NCI-H510A (cell line): ENCODE measurements around the gene HRH4.

ENCODE experiments used
- DNase-seq: peaks from one replicate; lab custom pipeline; 2025; lab: John Stamatoyannopoulos, UW

Gene HRH4

DNA sequence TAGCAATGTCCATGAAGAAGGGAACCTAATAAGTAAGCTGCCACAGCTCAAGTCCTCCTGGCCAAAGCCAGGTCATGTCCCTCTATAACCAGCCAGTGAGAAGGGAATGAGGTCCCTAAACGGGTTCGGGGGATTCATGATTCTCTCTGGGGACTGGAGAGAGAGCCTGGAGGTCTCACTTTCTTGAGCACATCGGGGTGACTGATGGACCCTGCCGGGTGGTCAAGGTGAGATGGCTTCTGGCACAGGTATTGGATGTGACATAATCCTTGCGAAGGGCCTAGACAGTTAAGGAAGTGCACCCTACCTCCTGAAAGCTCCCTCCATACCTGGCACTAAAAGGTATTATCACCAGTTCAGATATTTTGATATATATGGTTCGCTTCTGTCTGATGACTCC lies 45.7 kb downstream of the HRH4 start:
- no peak for DNase-seq

GRCh38 chr18:24509435-24509834 lies 49.0 kb downstream of the HRH4 start:
- DNase-seq: no peak

DNA sequence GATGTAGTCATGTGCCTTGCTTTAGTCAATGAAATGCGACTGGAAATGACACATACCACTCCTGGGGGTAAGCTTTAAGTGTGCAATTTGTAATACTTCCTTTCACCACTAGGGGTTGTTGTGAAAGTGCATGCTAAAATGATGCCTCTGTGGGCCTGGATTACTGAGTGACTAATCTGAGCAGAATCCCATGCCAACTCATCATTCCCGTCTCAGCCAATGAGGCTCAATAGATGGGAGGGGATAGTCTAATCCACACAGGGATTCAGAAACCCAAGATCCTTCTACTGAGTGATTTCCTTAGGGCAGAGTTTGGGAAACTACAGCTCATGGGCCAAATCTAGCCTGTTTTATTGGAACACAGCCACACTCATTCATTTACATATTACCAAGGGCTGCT lies 54.0 kb downstream of the HRH4 start:
- DNase-seq: no peak

- no peak for DNase-seq
Measured at GRCh38 chr18:24515721-24516120, 55.3 kb downstream of the HRH4 start.

DNA sequence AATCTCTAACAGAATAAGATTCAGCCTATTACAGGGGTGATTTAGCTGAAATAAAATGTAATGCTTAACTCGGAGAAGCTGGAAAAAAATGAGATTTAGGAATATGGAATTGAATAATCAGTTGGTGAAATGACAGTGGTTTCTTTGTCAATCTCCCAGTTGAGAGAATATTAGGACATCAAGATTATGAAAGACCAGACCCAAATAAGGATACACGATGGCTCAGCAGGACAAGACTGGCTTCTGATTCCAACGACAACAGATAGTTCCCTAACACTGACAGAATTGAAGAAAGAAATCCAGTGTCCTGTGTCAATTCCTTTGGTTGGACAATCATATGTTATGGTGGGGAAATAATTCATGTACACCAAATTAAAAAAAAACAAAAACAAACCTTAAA lies 55.8 kb downstream of the HRH4 start:
- no peak for DNase-seq

DNA sequence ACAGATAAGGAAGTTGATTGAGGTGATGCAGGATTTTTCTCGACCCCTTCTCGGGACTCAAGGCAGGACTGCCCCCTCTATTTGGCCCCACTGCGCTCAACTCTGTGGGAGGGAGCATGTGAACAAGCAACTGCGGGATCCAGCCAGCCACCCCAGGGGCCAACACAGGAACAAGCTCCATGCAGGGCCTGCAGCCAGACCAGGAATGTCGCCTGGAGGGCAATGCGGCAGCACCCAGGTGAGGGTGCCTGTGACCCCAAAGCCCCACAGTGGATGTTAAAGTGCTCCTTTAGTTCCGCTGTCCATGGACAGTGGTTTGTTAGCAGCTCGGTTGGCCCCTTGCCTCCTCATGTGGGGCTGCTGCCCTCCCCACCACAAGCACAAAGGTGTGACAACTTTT lies 57.1 kb downstream of the HRH4 start:
- no peak for DNase-seq

DNA sequence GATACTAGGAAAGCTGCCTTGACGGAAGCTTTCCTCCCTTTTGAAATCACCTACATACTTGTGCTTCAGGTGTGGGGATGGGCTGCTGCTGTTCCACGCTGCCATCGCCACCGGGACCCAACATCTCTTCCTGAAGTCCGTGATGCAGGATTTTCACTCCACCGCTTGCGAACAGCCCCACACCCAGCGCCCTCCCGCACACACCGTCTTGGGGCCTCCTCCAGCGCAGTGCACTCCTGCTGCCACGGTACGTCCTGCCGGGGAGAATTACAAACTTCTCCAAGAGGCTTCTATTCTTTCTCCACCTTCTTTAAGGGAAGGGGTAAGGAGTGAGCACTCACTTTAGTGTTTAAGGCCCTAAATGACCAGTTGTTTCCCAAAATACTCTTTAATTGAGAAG lies 58.2 kb downstream of the HRH4 start:
- DNase-seq: no peak
